Subcutaneous adipose tissue (tissue), 4 donors: Measurements from ENCODE around the gene COL18A1. TPM values are rescaled to one million over a fixed set of nuclear protein-coding genes. Genes with fewer than 3 reads are reported as not detected.

Experiments used
- total RNA-seq, 4 donors: library from RNA; depleted of rRNA; stranded (reverse); fragments of >200 nt; gene quantifications; one replicate each; pipeline ENCODE4 v1.1.0, GENCODE V29; 2016
- TF ChIP-seq, protein P1 (sequence below): fragments of 450-650 bp; IDR thresholded peaks from one replicate; pipeline ENCODE4 v1.5.1; 2016; ENCODE audit warnings: low read depth, mild to moderate bottlenecking, control low read depth, antibody characterized with exemption, moderate library complexity

The COL18A1 gene
- total RNA-seq, 4 donors from 2014 or later, result 33.4 to 102 (median 66.7) TPM

DNA sequence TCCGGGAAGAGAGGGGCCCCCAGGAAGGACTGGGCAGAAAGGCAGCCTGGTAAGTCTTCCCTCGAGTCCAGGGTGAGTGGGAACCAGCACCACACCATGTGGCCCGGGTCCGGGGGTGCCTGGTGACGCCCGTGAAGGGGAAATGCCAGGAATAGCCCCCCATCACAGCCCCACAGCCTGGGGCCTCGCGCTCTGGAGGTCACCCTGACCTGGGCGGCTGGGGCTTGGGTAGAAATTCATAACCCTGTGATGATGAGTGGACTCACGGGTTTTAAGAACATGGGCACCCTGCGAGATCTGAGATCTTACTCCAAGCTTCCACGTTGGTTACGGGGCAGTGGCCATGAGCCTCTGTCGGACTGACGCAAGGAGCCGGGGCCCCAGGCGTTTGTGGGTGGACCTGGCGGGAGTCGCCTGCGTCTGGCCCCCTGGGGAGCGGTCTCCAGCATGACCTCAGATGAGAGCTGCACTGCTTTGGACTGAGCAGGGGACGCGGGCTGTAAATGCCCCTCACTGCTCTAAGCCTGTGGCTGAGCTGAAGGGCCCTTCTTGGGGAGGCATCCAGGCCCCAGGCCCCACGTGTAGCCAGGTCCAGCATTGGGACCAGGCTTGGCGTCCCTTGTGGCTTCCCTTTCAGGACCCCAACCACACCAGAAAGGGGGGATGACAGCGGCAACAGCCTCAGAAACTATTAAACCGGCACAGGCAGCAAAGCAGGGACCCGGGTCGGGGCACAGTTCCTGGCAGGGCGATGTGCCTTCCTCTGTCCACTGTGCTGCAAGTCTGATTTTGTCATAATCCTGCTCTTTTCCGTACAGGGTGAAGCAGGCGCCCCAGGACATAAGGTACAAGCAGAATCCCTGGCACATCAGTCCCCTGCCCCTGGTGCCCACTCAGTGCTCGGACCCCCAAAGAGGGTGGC lies 77.3 kb downstream of the COL18A1 start:
- TF ChIP-seq, protein P1, sequence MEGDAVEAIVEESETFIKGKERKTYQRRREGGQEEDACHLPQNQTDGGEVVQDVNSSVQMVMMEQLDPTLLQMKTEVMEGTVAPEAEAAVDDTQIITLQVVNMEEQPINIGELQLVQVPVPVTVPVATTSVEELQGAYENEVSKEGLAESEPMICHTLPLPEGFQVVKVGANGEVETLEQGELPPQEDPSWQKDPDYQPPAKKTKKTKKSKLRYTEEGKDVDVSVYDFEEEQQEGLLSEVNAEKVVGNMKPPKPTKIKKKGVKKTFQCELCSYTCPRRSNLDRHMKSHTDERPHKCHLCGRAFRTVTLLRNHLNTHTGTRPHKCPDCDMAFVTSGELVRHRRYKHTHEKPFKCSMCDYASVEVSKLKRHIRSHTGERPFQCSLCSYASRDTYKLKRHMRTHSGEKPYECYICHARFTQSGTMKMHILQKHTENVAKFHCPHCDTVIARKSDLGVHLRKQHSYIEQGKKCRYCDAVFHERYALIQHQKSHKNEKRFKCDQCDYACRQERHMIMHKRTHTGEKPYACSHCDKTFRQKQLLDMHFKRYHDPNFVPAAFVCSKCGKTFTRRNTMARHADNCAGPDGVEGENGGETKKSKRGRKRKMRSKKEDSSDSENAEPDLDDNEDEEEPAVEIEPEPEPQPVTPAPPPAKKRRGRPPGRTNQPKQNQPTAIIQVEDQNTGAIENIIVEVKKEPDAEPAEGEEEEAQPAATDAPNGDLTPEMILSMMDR, result no peak

DNA sequence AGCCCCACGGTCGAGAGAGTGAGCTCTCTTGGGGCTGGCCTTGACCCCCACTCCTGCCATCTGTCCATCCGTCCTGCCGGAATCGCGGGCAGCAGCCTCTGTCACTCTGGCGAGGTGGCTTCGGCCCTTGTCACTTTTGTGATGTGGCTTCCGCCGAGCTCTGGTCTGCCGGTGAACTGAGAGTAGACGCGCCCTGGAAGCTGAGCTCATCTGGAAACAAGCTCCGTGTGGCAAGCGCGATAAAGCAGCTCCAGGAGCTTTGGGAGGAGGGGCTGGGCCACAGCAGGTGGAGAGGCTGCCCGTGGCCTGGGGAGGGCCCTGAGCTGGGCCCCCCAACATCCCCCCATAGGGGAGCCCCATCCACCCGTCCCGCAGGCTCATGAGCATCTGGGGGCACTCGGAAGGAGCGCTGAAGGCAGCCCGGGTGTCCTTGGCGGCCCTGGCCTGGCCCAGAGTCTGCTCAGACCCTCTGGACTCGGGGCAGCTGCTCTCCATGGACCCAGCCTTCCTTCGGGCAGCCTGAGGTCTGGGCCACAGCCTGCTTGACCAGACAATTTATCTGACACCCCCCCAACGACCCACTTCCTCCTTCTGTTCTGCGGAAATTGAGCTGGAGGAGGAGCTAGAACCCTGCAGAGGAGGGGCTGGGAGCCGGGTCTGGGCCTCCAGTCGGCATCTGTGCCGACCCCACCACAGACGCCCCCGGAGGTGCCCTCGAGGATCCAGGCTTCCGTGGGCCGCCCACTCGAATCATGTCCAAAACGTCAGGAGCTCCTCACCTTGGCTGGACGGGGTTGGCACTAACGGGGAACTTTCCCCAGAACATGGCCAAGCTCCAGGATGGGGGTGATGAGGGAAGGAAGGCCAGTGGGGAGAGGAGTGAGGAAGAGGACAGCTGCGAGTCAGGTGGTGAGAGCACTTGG lies 78.2 kb downstream of the COL18A1 start:
- TF ChIP-seq, protein P1, result no peak

DNA sequence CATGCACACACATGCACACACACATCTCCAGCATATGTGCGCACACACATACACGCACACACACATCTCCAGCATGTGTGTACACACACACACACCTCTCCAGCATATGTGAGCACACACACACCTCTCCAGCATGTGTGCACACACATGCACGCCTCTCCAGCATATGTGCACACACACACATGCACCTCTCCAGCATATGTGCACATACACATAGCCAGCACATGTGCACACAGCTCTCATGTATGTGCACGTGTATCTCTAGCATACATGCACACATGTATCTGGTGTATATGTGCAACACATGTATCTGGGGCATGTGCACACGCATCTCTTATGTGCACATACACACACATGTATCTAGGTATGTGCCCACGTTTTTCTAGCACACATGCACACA lies 79.4 kb downstream of the COL18A1 start:
- TF ChIP-seq, protein P1, result no peak

DNA sequence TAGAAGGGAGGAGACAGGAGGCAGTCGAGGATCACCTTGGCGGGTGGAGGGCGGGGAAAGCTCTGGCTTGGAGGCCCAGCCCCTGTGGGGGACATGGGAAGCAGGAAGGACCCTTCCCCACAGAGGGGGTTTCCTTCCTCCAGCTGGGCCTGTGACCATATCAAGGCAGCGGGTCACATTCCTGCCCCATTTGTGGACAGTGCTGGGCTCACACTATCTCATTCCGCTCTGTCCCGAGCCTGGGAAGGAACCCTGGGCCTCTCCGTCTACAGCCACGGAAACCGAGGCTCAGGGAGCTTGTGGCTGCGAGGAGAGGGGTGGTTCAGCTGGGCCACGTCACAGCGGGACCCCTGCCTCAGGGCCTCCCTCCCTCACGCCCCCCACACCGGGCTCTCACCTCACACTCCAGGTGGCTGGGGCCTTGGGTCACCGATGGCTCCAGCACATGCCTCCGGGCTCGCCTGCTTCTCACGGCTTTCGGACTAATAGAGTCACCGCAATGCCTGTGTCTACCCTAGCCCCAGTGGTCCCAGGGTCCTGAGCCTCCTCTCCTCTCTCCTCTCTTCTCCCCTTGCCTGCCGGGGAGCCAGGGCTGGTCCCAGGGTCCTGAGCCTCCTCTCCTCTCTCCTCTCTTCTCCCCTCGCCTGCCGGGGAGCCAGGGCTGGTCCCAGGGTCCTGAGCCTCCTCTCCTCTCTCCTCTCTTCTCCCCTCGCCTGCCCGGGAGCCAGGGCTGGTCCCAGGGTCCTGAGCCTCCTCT lies 80.9 kb downstream of the COL18A1 start:
- TF ChIP-seq, protein P1, result no peak

DNA sequence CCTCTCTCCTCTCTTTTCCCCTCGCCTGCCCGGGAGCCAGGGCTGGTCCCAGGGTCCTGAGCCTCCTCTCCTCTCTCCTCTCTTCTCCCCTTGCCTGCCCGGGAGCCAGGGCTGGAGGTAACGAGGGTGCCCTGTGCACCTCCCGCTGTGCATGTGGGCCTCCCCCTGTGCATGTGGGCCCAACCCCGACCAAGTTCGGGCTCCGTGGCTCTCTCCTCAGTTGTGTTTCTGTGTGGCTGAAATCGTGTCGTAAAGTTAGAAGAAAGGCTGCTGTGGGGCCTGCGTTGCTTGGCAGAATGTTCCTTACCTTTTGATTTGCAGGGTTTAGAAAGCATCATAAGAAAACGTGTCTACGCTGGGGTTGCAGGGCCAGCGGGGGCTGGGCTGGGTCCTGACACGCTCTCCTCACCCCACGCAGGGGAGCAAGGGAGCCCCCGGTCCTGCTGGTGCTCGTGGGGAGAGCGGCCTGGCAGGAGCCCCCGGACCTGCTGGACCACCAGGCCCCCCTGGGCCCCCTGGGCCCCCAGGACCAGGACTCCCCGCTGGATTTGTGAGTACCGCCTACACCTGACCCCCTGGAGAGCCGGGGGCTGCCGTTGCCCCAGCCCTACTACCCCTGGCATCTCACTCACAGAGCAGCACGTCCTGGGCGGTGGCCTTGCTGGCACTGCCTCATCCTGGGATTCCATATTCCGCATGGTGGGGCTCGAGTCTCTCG lies 81.6 kb downstream of the COL18A1 start:
- TF ChIP-seq, protein P1, result no peak

DNA sequence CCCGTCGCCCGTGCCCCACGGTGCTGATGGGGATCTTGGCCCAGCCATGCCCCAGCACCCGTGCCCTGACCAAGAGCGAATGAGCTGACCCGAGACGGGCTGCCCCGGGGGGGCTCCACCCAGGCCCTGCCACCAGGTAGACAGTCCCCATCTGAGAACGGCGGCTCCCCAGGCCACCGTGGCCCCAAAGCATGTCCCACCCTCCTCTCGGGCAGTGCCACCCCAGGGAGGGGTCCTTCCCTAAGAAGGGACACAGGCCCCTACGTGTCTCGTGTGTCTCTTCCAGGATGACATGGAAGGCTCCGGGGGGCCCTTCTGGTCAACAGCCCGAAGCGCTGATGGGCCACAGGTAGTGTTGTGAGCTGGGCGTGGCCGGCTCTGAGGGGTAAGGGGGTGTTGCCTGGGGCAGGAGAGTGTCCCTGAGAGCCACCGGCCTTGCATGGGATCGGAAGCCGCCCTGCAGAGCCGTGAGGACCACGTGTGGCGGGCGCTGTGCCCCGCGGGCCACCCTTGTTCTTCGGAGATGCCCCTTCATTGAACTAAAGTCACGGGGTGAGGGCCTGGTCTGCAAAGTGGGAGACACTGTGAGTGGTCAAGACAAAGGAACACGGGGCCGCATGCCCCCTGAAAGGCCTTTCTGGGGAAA lies 82.3 kb downstream of the COL18A1 start:
- TF ChIP-seq, protein P1, result no peak
